ENCODE results near the gene PPP1R14C.

PPP1R14C gene

DNA sequence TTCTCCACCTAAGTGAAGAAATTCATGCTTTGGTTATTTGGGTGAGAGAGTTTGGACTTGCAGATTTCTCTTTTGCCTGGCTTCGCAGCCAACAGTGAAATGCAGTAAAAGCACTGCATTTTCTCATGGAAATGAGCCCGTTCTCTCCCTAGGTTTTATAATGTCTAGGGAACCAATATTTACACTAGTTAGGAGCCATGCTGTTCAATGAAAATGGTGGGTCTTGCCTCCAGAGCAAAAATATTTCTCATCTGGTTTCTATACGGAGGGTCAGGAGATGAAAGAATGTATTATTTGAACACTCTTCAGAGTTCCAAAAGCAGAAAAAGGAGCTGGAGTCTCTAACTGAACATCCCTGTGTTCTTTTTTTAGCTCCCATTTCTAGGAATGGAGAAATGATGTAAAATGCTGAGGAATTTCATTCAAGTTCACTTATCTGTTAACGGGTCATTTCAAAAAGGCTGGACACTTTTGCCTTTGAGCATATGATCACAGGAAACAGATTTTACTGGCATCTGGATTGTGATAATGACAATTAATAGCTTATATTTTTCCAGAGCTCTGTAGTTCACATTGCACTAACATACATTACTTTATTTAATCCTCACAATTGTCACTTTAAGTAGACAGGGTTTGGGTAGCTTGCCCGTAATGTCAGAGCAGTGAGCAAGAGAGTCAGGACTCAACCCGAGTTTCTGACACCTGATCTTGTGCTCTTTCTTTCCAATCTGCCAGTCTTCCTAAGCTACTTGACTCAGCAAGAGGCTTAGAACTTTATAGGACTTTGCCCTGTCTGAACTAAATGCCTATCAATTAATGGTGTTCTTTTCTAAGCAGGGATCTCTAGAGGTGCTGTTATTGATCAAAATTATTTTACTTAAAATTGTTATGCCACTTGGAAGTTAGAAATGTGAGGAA is 78.0 kb downstream of the PPP1R14C start:
- ChIA-PET CTCF (interaction anchor here (0.7 to 1.5 kb wide), 3 partner anchors 9 to 140 kb away, joined by 3 to 5 read pairs (median 3); no protein-coding TSS in a partner anchor), POLR2A (no interaction called here)
- no peak overlapping the region for H3K4me3 ChIP-seq (ENCODE audit: low read depth, low read length)
- TF ChIP-seq, protein P1, sequence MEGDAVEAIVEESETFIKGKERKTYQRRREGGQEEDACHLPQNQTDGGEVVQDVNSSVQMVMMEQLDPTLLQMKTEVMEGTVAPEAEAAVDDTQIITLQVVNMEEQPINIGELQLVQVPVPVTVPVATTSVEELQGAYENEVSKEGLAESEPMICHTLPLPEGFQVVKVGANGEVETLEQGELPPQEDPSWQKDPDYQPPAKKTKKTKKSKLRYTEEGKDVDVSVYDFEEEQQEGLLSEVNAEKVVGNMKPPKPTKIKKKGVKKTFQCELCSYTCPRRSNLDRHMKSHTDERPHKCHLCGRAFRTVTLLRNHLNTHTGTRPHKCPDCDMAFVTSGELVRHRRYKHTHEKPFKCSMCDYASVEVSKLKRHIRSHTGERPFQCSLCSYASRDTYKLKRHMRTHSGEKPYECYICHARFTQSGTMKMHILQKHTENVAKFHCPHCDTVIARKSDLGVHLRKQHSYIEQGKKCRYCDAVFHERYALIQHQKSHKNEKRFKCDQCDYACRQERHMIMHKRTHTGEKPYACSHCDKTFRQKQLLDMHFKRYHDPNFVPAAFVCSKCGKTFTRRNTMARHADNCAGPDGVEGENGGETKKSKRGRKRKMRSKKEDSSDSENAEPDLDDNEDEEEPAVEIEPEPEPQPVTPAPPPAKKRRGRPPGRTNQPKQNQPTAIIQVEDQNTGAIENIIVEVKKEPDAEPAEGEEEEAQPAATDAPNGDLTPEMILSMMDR (IDR thresholded peaks at IDR 0.05; ENCODE audit: insufficient read depth, low read length, missing control alignments) = no peak
- DNase-seq (ENCODE audit: low read depth, low spot score) = no peak

GRCh38 chr6:150224820-150225219 is 82.0 kb downstream of the PPP1R14C start:
- H3K4me3 ChIP-seq (ENCODE audit: low read depth, low read length) = no peak overlapping the region
- TF ChIP-seq, protein P1 (IDR thresholded peaks at IDR 0.05; ENCODE audit: insufficient read depth, low read length, missing control alignments) = no peak
- ChIA-PET CTCF (interaction anchor here (3.8 kb wide), 1 partner anchor 9 kb away, joined by 10 read pairs; no protein-coding TSS in a partner anchor), POLR2A (no interaction called here)
- DNase-seq (ENCODE audit: low read depth, low spot score) = no peak

GRCh38 chr6:150227281-150227680 is 84.4 kb downstream of the PPP1R14C start:
- H3K4me3 ChIP-seq (ENCODE audit: low read depth, low read length) = no peak overlapping the region
- POLR2A ChIA-PET = no interaction called here
- TF ChIP-seq, protein P1 (IDR thresholded peaks at IDR 0.05; ENCODE audit: insufficient read depth, low read length, missing control alignments) = no peak
- CTCF ChIA-PET = interaction anchor here (1.4 to 3.8 kb wide), 4 partner anchors 11 to 154 kb away, joined by 3 to 10 read pairs (median 4); no protein-coding TSS in a partner anchor
- DNase-seq (ENCODE audit: low read depth, low spot score) = no peak

DNA sequence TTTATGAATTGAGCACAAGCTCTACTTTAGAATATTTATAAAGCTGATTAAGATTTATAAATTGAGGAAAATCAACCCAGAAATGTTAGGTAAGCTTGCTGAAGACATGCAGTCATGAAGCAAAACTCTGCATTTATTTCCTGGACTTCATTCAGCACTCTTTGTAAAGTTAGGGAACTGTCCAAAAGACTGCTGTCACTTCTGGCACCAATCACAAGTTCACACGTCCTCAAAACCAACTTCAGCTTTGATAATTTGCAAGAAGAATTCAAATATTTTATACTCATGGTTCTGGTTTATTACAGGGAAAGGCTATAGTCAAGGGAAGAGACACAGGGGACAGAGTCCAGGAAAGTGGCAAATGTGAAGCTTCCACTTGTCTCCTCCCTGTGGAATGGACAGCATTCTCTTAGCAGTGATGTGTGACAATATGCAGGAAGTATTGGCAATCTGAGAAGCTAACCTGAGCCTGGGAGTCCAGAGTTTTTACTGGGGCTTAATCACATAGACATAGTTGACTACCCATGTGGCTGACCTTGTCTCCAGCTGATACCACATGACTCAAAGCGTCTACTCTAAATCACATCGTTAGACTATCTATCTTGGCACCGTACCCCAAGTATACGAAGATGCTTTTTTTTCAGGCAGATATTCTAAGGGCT is 85.4 kb downstream of the PPP1R14C start:
- TF ChIP-seq, protein P1 (IDR thresholded peaks at IDR 0.05; ENCODE audit: insufficient read depth, low read length, missing control alignments) = no peak
- CTCF ChIA-PET = interaction anchor here (1.2 to 1.6 kb wide), 4 partner anchors 20 to 155 kb away, joined by 3 to 4 read pairs (median 3); no protein-coding TSS in a partner anchor
- POLR2A ChIA-PET = no interaction called here
- no peak overlapping the region for H3K4me3 ChIP-seq (ENCODE audit: low read depth, low read length)
- DNase-seq (ENCODE audit: low read depth, low spot score) = no peak

GRCh38 chr6:150229436-150230163 is 86.8 kb downstream of the PPP1R14C start:
- TF ChIP-seq, protein P1 (IDR thresholded peaks at IDR 0.05; ENCODE audit: insufficient read depth, low read length, missing control alignments) = no peak
- no peak for DNase-seq (ENCODE audit: low read depth, low spot score)
- POLR2A ChIA-PET = interaction anchor here (0.6 to 0.8 kb wide), 2 partner anchors 13 to 142 kb away, joined by 3 read pairs; no protein-coding TSS in a partner anchor
- H3K4me3 ChIP-seq (ENCODE audit: low read depth, low read length) = no peak overlapping the region
- CTCF ChIA-PET = interaction anchor here (0.7 to 1.2 kb wide), 3 partner anchors 9 to 149 kb away, joined by 3 to 4 read pairs (median 3); no protein-coding TSS in a partner anchor
